SK-N-SH (cell line): ENCODE measurements around the gene ASAP3. TPM values are rescaled to one million over a fixed set of nuclear protein-coding genes. Genes with fewer than 3 reads are reported as not detected.

ENCODE experiments used
- CTCF ChIA-PET: fragments of 300-600, 350-600 bp; formaldehyde crosslinking; extraction: SDS; loops from one replicate; lab custom pipeline; 2021; lab: Yijun Ruan, JAX
- POLR2A ChIA-PET: fragments of 350-600 bp; sonication (Branson Sonifier 250); formaldehyde crosslinking; extraction: SDS; loops from one replicate; lab custom pipeline; 2020; ENCODE audit warnings: antibody characterized with exemption, inconsistent platforms; lab: Yijun Ruan, JAX
- DNase-seq: peaks from one replicate; pipeline ENCODE4 v3.0.0; 2012
- H2AFZ ChIP-seq: fragments of 200-600 bp; sonication (generic); 2 replicates; pipeline ENCODE4 v1.8.1; 2016; ENCODE audit warnings: antibody characterized with exemption, mild to moderate bottlenecking, low read depth
- H3F3A ChIP-seq: fragments of 200-600 bp; sonication (generic); replicated peaks from 2 replicates; pipeline ENCODE3; 2016; ENCODE audit warnings: antibody characterized with exemption, mild to moderate bottlenecking; ENCODE audit not compliant: insufficient read depth
- H3K27ac ChIP-seq, 2 experiments: fragments of 200-500 bp in 1 of 2; fragments of 200-600 bp in 1 of 2; sonication (Bioruptor generic) in 1 of 2; sonication (generic), shearing (Covaris generic) in 1 of 2; 2 replicates each; pipeline versions ENCODE4 v1.5.1 to v1.6.1; 2014 to 2016; ENCODE audit warnings: low read depth in 2 of 2, inconsistent platforms in 1 of 2, low read length in 1 of 2, mild to moderate bottlenecking in 1 of 2, mixed read lengths in 1 of 2
- H3K27me3 ChIP-seq: fragments of 200-600 bp; sonication (generic), shearing (Covaris generic); 2 replicates; pipeline ENCODE4 v1.6.1; 2016; ENCODE audit warnings: mixed run types; ENCODE audit not compliant: insufficient read depth
- H3K36me3 ChIP-seq, 2 experiments: fragments of 200-500 bp in 1 of 2; fragments of 200-600 bp in 1 of 2; sonication (Bioruptor generic) in 1 of 2; sonication (generic) in 1 of 2; replicated peaks in 1 of 2; 2 replicates each; pipeline versions ENCODE3 to v1.5.1; 2014 to 2016; ENCODE audit warnings: low read length in 1 of 2, mild to moderate bottlenecking in 1 of 2; ENCODE audit not compliant: insufficient read depth in 2 of 2, control insufficient read depth in 1 of 2
- H3K4me1 ChIP-seq, 2 experiments: fragments of 200-500 bp in 1 of 2; fragments of 200-600 bp in 1 of 2; sonication (Bioruptor generic) in 1 of 2; sonication (generic), shearing (Covaris generic) in 1 of 2; 2 replicates each; pipeline versions ENCODE4 v1.5.1 to v1.6.1; 2014 to 2016; ENCODE audit warnings: low read depth in 1 of 2, low read length in 1 of 2, mixed run types in 1 of 2; ENCODE audit not compliant: insufficient read depth in 2 of 2, control insufficient read depth in 1 of 2
- H3K4me2 ChIP-seq: fragments of 200-600 bp; sonication (generic), shearing (Covaris generic); 2 replicates; pipeline ENCODE4 v1.6.1; 2017; ENCODE audit warnings: mixed run types
- H3K4me3 ChIP-seq, 2 experiments: fragments of 200-500 bp in 1 of 2; fragments of 200-600 bp in 1 of 2; sonication (Bioruptor generic) in 1 of 2; sonication (generic), shearing (Covaris generic) in 1 of 2; 2 replicates each; pipeline versions ENCODE4 v1.5.1 to v1.8.1; 2014 to 2016; ENCODE audit warnings: low read depth in 2 of 2, inconsistent platforms in 1 of 2, low read length in 1 of 2, mild to moderate bottlenecking in 1 of 2, mixed read lengths in 1 of 2, moderate library complexity in 1 of 2
- H3K79me2 ChIP-seq: fragments of 200-600 bp; sonication (generic); 2 replicates; pipeline ENCODE4 v1.8.1; 2017; ENCODE audit warnings: mild to moderate bottlenecking; ENCODE audit not compliant: insufficient read depth
- H3K9ac ChIP-seq: fragments of 200-600 bp; sonication (generic); 2 replicates; pipeline ENCODE4 v1.6.1; 2017; ENCODE audit warnings: mixed run types
- H3K9me2 ChIP-seq: fragments of 200-600 bp; sonication (generic); 2 replicates; pipeline ENCODE4 v1.6.1; 2017; ENCODE audit warnings: mixed run types
- H3K9me3 ChIP-seq: fragments of 200-600 bp; sonication (generic); 2 replicates; pipeline ENCODE4 v1.6.1; 2017; ENCODE audit warnings: mixed run types, mild to moderate bottlenecking, moderate library complexity
- H4K20me1 ChIP-seq: fragments of 200-600 bp; sonication (generic); 2 replicates; pipeline ENCODE4 v1.6.1; 2017; ENCODE audit warnings: mild to moderate bottlenecking, mixed run types; ENCODE audit not compliant: insufficient read depth
- FOXM1 ChIP-seq: IDR thresholded peaks from 2 replicates; pipeline ENCODE4 v1.4.0; 2012; ENCODE audit warnings: low read depth, mild to moderate bottlenecking
- JUND ChIP-seq: IDR thresholded peaks from 2 replicates; pipeline ENCODE4 v1.4.0; 2012
- MEF2A ChIP-seq: IDR thresholded peaks from 2 replicates; pipeline ENCODE4 v1.4.0; 2012; ENCODE audit warnings: low read depth, borderline replicate concordance
- MXI1 ChIP-seq: IDR thresholded peaks from 2 replicates; pipeline ENCODE4 v1.6.1; 2012; ENCODE audit warnings: mild to moderate bottlenecking, low read depth, low read length, improper control_type of control experiment
- NFIC ChIP-seq: IDR thresholded peaks from 2 replicates; pipeline ENCODE4 v1.4.0; 2012; ENCODE audit warnings: borderline replicate concordance
- NRF1 ChIP-seq: IDR thresholded peaks from 2 replicates; pipeline ENCODE4 v1.6.1; 2012; ENCODE audit warnings: low read depth, mild to moderate bottlenecking, low read length
- RAD21 ChIP-seq: IDR thresholded peaks from 2 replicates; pipeline ENCODE4 v1.6.1; 2012; ENCODE audit warnings: mild to moderate bottlenecking, low read length
- WGBS: methylation state at CpG from one replicate; pipeline ENCODE4 v1.1.6; 2017; ENCODE audit warnings: low lambda C conversion rate; 5-methylcytosine and 5-hydroxymethylcytosine counted together
- polyA plus RNA-seq, 3 experiments: library from polyadenylated mRNA; depleted of rRNA; stranded (reverse); fragments of >200 nt; gene quantifications; 2 replicates each; pipeline ENCODE4 v1.2.3, GENCODE V29; 2012
- TF ChIP-seq, protein P1 (sequence below): fragments of 200-600 bp; sonication (generic); IDR thresholded peaks from 2 replicates; pipeline ENCODE4 v1.6.1; 2017; ENCODE audit warnings: antibody characterized with exemption, mild to moderate bottlenecking, moderate library complexity
- TF ChIP-seq, protein P2 (sequence below): IDR thresholded peaks from 2 replicates; pipeline ENCODE4 v1.6.1; 2012; ENCODE audit warnings: mild to moderate bottlenecking, low read depth, low read length, moderate library complexity
- TF ChIP-seq, protein P3 (sequence below): IDR thresholded peaks from 2 replicates; pipeline ENCODE4 v1.4.0; 2012; ENCODE audit warnings: low read depth, borderline replicate concordance
- TF ChIP-seq, protein P4 (sequence below): fragments of 150-350 bp; IDR thresholded peaks from 2 replicates; pipeline ENCODE4 v1.6.1; 2017; ENCODE audit warnings: antibody characterized with exemption, low read length, low read depth, borderline replicate concordance

The ASAP3 gene
- polyA plus RNA-seq, 1 of the 3 experiments (the other 2 are of a cell fraction) = 19.6 TPM

DNA sequence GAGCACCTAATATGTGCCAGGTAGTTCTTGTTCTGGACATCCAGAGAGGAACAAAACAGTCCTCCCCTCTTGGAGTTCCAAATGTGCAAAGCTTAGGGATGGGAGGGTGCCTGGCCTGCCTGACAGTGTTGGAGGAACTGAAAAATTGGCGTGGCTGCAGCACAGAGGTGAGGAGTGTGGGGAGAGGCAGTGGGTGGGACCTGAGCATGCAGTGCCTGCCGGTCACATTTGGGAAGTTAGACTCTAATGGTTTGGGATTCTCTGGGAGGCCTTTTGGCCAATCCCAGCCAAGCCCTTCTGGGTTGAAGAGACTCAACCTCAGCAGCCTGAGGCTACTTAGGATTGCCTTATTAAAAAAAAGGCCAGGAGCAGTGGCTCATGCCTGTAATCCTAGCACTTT is 57.2 kb downstream of the ASAP3 start (continued):
- TF ChIP-seq, protein P1, sequence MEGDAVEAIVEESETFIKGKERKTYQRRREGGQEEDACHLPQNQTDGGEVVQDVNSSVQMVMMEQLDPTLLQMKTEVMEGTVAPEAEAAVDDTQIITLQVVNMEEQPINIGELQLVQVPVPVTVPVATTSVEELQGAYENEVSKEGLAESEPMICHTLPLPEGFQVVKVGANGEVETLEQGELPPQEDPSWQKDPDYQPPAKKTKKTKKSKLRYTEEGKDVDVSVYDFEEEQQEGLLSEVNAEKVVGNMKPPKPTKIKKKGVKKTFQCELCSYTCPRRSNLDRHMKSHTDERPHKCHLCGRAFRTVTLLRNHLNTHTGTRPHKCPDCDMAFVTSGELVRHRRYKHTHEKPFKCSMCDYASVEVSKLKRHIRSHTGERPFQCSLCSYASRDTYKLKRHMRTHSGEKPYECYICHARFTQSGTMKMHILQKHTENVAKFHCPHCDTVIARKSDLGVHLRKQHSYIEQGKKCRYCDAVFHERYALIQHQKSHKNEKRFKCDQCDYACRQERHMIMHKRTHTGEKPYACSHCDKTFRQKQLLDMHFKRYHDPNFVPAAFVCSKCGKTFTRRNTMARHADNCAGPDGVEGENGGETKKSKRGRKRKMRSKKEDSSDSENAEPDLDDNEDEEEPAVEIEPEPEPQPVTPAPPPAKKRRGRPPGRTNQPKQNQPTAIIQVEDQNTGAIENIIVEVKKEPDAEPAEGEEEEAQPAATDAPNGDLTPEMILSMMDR = no peak
- TF ChIP-seq NRF1 = no peak
- TF ChIP-seq, protein P2, sequence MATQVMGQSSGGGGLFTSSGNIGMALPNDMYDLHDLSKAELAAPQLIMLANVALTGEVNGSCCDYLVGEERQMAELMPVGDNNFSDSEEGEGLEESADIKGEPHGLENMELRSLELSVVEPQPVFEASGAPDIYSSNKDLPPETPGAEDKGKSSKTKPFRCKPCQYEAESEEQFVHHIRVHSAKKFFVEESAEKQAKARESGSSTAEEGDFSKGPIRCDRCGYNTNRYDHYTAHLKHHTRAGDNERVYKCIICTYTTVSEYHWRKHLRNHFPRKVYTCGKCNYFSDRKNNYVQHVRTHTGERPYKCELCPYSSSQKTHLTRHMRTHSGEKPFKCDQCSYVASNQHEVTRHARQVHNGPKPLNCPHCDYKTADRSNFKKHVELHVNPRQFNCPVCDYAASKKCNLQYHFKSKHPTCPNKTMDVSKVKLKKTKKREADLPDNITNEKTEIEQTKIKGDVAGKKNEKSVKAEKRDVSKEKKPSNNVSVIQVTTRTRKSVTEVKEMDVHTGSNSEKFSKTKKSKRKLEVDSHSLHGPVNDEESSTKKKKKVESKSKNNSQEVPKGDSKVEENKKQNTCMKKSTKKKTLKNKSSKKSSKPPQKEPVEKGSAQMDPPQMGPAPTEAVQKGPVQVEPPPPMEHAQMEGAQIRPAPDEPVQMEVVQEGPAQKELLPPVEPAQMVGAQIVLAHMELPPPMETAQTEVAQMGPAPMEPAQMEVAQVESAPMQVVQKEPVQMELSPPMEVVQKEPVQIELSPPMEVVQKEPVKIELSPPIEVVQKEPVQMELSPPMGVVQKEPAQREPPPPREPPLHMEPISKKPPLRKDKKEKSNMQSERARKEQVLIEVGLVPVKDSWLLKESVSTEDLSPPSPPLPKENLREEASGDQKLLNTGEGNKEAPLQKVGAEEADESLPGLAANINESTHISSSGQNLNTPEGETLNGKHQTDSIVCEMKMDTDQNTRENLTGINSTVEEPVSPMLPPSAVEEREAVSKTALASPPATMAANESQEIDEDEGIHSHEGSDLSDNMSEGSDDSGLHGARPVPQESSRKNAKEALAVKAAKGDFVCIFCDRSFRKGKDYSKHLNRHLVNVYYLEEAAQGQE = no peak
- TF ChIP-seq RAD21 = no peak
- TF ChIP-seq, protein P3, sequence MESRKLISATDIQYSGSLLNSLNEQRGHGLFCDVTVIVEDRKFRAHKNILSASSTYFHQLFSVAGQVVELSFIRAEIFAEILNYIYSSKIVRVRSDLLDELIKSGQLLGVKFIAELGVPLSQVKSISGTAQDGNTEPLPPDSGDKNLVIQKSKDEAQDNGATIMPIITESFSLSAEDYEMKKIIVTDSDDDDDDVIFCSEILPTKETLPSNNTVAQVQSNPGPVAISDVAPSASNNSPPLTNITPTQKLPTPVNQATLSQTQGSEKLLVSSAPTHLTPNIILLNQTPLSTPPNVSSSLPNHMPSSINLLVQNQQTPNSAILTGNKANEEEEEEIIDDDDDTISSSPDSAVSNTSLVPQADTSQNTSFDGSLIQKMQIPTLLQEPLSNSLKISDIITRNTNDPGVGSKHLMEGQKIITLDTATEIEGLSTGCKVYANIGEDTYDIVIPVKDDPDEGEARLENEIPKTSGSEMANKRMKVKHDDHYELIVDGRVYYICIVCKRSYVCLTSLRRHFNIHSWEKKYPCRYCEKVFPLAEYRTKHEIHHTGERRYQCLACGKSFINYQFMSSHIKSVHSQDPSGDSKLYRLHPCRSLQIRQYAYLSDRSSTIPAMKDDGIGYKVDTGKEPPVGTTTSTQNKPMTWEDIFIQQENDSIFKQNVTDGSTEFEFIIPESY = no peak
- TF ChIP-seq NFIC = no peak
- TF ChIP-seq, protein P4, sequence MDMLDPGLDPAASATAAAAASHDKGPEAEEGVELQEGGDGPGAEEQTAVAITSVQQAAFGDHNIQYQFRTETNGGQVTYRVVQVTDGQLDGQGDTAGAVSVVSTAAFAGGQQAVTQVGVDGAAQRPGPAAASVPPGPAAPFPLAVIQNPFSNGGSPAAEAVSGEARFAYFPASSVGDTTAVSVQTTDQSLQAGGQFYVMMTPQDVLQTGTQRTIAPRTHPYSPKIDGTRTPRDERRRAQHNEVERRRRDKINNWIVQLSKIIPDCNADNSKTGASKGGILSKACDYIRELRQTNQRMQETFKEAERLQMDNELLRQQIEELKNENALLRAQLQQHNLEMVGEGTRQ = no peak
- TF ChIP-seq MEF2A = no peak
- TF ChIP-seq JUND = no peak

DNA sequence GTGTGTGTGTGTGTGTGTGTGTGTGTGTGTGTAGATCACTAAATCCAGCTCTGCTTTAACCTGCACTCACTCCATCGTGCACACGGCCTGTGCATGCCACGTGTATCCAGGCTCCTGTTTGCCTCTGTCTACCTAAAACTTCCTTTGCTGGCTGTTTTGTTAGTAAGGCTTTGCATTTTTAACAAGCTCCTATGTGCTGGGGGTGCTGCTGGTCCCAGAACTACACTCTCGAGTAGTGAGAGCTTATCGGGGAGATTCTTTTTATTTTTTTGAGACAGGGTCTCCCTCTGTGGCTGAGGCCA is 58.8 kb downstream of the ASAP3 start:
- TF ChIP-seq FOXM1 (no peak), MXI1 (no peak)
- TF ChIP-seq, all 33 proteins: peak for 0

More for the DNA sequence above, 58.8 kb downstream of the ASAP3 start:
- Histone ChIP-seq H3F3A (no peaks in the 10 kb centered on the region), H3K9ac (no peak overlapping the region), H3K9me3 (no peaks in the 10 kb centered on the region), H3K27ac (no peak overlapping the region), H3K9me2 (no peaks in the 10 kb centered on the region), H3K4me2 (no peak overlapping the region), H3K27me3 (no peaks in the 10 kb centered on the region), H3K4me1 (peaks cover 0 to 18% of the 10 kb centered on the region in 2 experiments; a peak in 1 of 4 replicates), H3K79me2 (no peaks in the 10 kb centered on the region), H4K20me1 (no peaks in the 10 kb centered on the region), H3K4me3 (no peak overlapping the region), H2AFZ (no peak overlapping the region), H3K36me3 (peaks cover 0 to 16% of the 10 kb centered on the region in 2 experiments)
- DNase-seq = no peak
- ChIA-PET CTCF (no interaction called here), POLR2A (no interaction called here)
- WGBS = 93% methylated on average over 5 of the region's 5 CpGs
